Limb (tissue), 2 donors: ENCODE data around the gene SLC4A9.
"Not testable (repeated sequence)": the region's sequence is repeated elsewhere in the genome, so short reads cannot be mapped to it uniquely, and the experiment has no call there.

ENCODE experiments used
- DNase-seq, 2 donors: peaks; one replicate each; pipeline ENCODE4 v3.0.0-alpha.2; 2016; ENCODE audit errors: extremely low spot score in 2 of 2

SLC4A9 gene

DNA sequence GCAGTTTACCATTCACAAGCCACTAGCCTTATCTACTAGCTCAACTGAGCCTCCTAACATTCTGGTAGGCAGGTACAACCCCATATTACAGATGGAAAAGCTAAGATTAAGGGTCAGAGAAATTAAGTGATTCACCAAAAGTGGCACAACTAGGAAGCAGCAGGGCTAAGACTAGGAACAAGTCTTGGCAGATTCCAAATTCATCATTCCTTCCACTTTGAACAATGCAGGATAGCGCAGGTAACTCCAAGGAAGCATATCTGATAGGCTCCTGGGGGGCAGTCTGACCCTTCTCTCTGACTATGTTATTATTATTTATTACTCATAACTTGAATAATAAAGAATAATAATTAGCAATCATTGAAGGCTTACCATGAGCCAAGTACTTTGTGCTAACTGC, 22.1 kb upstream of the SLC4A9 start:
- no peak for DNase-seq

- no peak for DNase-seq
Measured at GRCh38 chr5:140338336-140338735, 21.7 kb upstream of the SLC4A9 start.

DNA sequence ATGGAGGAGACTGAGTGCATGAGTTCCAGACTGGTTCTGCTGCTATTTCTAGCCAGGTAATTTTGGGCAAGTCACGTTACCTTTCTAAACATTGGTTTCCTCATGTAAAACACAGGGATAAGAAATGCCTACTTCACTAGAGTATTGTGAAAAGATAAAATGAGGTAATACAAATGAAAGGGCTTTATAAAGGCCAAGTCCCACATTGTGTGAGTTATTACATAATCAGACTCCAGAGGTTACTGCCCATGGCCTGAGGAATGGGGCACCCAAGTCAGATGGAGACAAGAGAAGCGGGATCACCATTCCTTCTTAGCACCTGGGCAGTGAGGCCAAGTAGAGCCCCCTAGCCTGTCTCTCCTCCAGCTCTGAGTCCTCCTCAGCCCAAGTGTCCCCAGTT, 21.1 kb upstream of the SLC4A9 start:
- DNase-seq, result no peak

DNA sequence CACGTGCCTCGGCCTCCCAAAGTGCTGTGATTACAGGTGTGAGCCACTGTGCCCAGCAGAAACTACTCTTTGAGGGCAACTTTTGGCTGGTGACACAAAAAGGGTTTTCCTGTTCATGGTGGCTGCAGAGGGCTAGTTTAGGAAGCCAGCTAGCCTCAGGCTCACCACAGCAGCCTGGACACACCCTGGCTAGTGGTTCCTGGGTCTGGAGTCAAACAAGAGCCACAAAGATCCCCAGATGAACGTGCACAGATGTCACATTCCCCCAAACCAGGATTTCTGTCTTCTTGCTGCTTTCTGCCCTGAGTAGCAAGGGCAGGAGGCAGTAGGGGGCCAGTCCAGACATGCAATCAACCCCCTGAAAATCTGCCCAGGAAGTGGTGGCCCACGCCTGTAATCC, 20.4 kb upstream of the SLC4A9 start:
- DNase-seq, result no peak

DNA sequence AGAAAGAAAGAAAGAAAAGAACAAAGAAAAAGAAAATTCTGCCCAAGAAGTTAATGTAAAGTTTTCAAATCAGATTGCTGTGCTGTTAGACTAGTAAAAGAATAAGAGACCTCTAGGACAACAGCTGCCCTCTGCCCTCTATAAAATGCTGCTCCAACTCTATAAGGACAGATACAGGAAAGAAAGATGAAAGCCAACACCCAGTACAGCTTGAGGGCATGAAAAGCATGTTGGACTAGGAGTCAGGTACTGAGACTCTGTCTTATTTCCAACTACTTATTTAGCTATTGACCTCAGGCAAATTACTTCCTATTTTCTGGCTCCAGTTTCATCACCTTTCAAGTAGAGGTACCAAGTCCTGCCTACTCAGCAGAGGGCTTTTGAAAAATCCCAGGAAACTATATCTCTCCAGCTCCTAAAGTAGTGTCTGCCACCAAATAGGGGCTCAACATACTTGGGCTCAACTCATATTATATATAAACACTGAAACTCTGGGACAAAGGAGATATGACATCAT, 19.3 kb upstream of the SLC4A9 start:
- DNase-seq, result no peak

GRCh38 chr5:140341591-140341990, 18.4 kb upstream of the SLC4A9 start:
- DNase-seq, result no peak

GRCh38 chr5:140342287-140342686, 17.7 kb upstream of the SLC4A9 start:
- no peak for DNase-seq

DNA sequence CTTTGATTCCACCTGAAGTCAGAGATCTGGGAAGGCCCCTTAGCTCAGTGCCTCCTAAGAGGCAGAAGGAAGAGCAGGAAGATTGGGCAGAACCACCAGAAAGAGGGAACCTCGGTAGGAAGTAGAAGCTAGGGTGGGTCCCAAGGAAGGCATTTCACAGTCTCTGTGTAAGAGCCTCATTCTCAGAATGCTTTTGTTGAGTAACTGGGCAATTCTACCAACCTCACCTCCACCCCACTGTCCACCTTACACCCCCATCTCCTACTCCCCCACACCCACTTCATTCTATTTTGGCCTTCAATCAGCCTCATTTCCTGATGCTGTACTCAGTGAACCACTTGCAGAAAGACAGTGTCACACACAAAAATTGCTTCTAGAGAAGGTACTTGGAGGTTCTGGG, 17.1 kb upstream of the SLC4A9 start:
- DNase-seq, result no peak

- not testable (repeated sequence) for DNase-seq
Measured at GRCh38 chr5:140343849-140344248, 16.1 kb upstream of the SLC4A9 start.

GRCh38 chr5:140344683-140345423, 15.1 kb upstream of the SLC4A9 start:
- DNase-seq, result no peak

- DNase-seq, result peak in 1 of 2 donors; percentile 72
Measured at GRCh38 chr5:140345919-140346347, 14.1 kb upstream of the SLC4A9 start.

DNA sequence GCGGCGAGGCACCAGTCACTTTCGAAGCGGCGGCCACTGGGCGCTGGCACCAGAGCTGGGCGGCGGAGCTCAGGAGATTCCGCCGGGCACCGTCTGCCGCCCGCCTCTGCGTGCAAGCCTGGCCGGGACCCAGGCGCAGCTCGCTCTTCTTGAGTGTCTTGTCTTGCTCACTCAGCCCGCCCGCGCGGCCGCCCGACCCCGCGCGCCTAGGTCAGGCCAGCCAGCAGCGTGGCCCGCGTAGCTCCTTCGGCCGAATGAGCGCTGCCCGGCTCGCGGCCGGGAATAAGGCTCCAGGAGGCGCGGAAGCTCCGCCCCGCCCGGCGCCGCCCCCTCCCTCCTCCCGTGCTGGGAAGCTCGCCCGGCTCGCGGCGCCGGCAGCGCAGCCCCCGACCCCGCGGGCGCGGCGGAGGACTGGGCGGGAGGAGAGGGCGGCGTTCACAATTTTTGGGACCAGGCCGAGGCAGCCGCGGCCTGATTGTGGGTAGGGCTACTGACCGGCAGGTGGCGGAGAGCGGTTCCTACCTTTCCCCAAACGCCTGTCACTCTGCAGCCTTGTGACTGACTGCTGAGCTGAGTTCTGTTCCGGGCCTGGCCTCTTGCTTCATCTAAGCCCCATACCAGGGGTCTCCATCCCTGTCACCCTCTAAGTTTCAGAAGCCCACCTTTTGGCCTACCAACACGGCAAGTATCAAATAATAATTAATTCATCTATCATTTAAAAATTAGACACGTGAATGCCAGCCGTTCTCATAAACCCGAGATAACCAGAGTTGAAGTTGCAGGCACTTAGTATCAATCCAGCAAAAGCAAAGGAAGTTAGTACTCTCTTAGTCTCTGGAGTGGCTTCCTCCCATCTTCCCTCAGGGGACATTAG, 13.4 kb upstream of the SLC4A9 start, which contains the start of gene HBEGF:
Gene HBEGF, minus strand, starts transcription at position 256 of the 874 bp plus-strand sequence. CDS start 275 bp downstream, outside the sequence.
- DNase-seq, result peak; percentile 61 to 85

GRCh38 chr5:140347360-140347759, 12.6 kb upstream of the SLC4A9 start:
- DNase-seq, result no peak

- no peak for DNase-seq
Measured at GRCh38 chr5:140348104-140348503, 11.9 kb upstream of the SLC4A9 start.

DNA sequence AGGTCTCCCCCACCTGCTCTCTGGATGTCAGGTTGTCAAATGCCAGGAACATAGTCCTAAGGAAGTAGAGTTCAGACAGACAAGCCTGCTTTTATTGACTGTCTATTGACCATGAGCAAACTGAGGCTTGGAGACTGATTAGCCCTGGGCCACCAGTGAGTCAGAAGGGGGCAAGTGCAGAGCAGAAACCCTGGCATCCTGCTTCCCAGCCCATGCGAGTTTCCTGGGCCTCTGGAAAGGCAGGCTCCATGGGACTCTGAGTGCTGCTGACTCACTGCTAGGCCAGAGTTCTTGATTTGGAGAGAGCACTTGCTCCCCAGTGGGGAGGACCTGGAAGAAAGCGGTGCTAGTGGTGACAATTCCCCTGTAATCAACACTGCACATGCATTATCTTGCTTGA, 10.8 kb upstream of the SLC4A9 start:
- DNase-seq, result no peak

DNA sequence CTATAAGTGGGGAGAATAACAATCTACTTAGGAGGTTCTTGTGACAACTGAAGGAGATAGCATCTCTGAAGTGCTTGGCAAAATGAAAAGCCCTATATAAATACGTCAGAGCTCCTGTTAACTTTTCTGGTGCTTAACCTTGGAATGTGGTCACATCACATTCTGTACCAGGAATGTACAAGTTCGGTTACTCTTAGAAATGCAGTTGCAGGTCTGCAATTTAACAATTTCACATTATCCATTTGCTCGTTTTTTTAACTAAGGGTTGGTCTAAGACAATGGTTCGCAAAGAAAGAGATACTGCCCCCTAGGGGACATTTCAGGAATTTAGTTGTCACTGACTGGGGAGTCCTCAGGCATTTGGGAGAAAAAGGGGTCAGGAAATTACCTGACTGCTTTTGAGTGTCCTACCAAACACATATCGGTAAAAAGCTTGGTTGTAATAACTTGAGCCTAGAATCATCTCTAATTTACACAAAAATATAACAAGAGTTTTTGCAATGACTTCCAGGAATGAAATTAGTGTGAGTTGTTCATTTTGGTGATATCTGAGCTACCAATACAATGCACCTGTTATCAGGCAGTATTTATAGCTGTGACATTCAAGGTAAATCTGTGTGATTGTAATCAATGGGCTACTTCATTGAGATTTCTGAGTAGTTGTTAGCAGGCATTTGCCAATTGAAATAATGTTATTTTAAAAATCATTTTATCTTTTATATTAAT, 8.2 kb upstream of the SLC4A9 start:
- peak in 1 of 2 donors; percentile 67 for DNase-seq

DNA sequence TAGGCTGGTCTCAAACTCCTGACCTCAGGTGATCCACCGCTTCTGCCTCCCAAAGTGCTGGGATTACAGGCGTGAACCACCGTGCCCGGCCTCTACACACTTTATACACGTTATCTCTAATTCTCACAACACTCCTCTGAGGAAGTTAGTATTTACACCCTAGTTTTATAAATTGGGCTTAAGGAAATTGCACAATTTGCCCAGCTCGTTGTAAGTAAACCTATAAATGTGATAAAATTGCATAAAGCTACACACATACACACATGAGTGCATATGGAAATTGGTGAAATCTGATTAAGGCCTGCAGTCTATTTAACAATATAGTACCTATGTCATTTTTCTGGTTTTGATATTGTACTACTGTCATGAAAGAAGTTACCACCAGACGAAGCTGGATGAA, 4.4 kb upstream of the SLC4A9 start:
- DNase-seq, result no peak

DNA sequence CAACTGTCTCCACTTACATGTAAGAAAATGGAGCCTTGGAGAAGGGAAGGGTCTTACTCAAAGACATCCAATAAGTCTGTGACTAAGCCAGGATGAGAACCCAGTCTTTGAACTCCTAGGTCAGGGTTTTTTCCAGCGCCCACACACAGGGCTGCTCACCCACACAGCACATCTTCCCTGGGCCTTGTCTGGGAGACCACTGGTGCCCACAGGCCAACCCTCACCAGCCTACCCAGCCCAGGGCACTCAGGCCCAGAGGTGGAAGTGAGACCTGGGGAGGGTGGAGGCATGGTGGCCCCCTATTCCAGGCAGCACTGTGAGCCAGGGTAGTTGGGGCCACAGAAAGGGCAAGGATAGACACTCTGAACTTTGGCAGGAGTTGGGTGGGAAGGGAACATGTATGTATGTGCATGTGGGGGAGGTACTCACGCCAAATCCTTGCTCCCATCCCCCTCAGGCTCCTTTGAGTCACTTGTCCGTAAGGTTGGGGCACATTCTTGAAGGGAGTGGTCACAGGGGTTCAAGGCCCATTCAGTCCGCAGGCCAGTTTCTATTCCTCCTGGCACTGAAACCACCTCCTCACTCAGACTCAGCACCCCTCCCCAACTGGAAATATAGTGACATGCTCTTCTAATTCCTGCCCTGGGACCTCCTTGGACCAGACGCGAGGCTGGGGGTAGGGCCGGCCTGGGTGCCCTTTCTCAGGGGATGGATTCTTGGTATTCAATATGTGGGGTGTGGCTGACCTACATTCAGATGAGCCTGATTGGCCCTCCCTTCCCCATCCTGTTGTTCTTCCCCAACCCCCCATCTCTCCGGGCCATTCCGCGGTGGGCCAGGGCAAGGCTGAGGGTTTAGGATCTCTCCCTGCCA, 2.9 kb upstream of the SLC4A9 start:
- DNase-seq, result no peak

DNA sequence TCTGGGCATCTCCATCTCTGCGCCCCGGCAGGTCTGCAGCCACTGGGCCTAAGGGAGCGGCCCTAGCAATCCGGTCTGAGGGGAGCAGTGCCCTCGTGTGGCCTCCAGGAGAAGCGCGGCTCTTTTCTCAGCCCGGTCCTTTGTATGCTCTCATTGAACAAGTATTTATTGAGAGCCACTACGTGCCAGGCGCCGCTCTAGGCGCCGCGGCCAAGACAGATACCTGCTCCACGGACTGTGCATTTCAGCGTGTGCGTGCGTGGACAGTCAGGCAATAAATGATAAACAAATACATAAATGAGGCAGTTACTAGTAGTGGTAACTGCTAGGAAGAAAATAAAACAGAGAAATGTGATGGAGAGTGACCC, 2.3 kb upstream of the SLC4A9 start:
- DNase-seq, result peak; percentile 85 to 86

- DNase-seq, result no peak
Measured at GRCh38 chr5:140358738-140359310, 1.2 kb upstream of the SLC4A9 start.
